K562 (cell line): ENCODE results near the gene NKAIN1. TPM values are rescaled to one million over a fixed set of nuclear protein-coding genes. Genes with fewer than 3 reads are reported as not detected.

Source experiments
- BMI1 ChIP-seq: fragments of 150-350 bp; IDR thresholded peaks from 2 replicates; pipeline ENCODE4 v1.6.1; 2014; ENCODE audit warnings: low read length
- DACH1 ChIP-seq: fragments of 450-650 bp; IDR thresholded peaks from 2 replicates; pipeline ENCODE4 v1.6.1; 2018; ENCODE audit not compliant: partially characterized antibody
- POLR3A ChIP-seq: IDR thresholded peaks from 2 replicates; pipeline ENCODE4 v1.6.1; 2011; ENCODE audit warnings: borderline replicate concordance, mild to moderate bottlenecking, moderate library complexity; ENCODE audit not compliant: insufficient read length, insufficient read depth; ENCODE audit errors: extremely low read depth
- RBM22 ChIP-seq: fragments of 200-400 bp; formaldehyde crosslinking; IDR thresholded peaks from 2 replicates; pipeline ENCODE4 v1.6.1; 2018; ENCODE audit warnings: low read length, low read depth; ENCODE audit not compliant: poor library complexity, severe bottlenecking
- SAFB ChIP-seq: fragments of 200-400 bp; formaldehyde crosslinking; IDR thresholded peaks from 2 replicates; pipeline ENCODE4 v1.6.1; 2017; ENCODE audit warnings: low read depth, low read length, borderline replicate concordance
- TAF9B ChIP-seq: fragments of 450-650 bp; IDR thresholded peaks from 2 replicates; pipeline ENCODE4 v1.6.1; 2018; ENCODE audit warnings: mild to moderate bottlenecking; ENCODE audit not compliant: partially characterized antibody
- YBX1 ChIP-seq: fragments of 450-650 bp; IDR thresholded peaks from 2 replicates; pipeline ENCODE4 v1.7.1; 2016; ENCODE audit warnings: mild to moderate bottlenecking
- ZC3H11A ChIP-seq: IDR thresholded peaks from 2 replicates; pipeline ENCODE4 v1.6.1; 2012; ENCODE audit warnings: low read depth, low read length, improper control_type of control experiment
- ZNF165 ChIP-seq: fragments of 250-450 bp; sonication (Bioruptor Pico); IDR thresholded peaks from 2 replicates; pipeline ENCODE4 v1.4.0; 2020; ENCODE audit warnings: borderline replicate concordance
- ZNF766 ChIP-seq: fragments of 200-800 bp; sonication (Bioruptor generic); conservative IDR thresholded peaks from 2 replicates; pipeline ENCODE4 v1.6.1; 2016; ENCODE audit warnings: missing genetic modification characterization, missing compliant biosample characterization
- polyA plus RNA-seq, 8 experiments: library from polyadenylated mRNA; depleted of rRNA in 4 of 8; stranded (reverse) in 5 of 8; unstranded in 3 of 8; fragments of >200 nt; fragmentation: Nextera tagmentation in 2 of 8; fragmentation: Illumina TruSeq in 1 of 8; extraction: Ambion mirVana in 2 of 8; extraction: Trizol in 1 of 8; gene quantifications; 2 replicates each; pipeline versions ENCODE4 v1.2.1 to v1.2.3, GENCODE V29; 2011 to 2014; ENCODE audit warnings: inconsistent platforms in 1 of 8, missing spikeins in 1 of 8
- total RNA-seq, 7 experiments: library from RNA; depleted of rRNA in 6 of 7; stranded (reverse); fragments of >200 nt in 6 of 7; fragmentation: Illumina TruSeq in 2 of 7; extraction: Trizol in 2 of 7; gene quantifications; 2 replicates each; pipeline versions ENCODE4 v1.2.1 to v1.2.3, GENCODE V29; 2011 to 2021; ENCODE audit warnings: low replicate concordance in 1 of 7
- TF ChIP-seq, protein P1 (sequence below): fragments of 200-800 bp; sonication (Bioruptor generic); IDR thresholded peaks from 2 replicates; pipeline ENCODE4 v1.6.1; 2016; ENCODE audit warnings: missing genetic modification characterization, missing compliant biosample characterization
- TF ChIP-seq, protein P2 (sequence below): fragments of 450-650 bp; IDR thresholded peaks from 2 replicates; pipeline ENCODE4 v1.6.1; 2016; ENCODE audit warnings: low read depth

The NKAIN1 gene
- total and polyA plus RNA-seq, 9 of the 15 experiments (the other 6 are each of a cell fraction or from before 2014, with no cell fraction given), result 0.03 to 0.22 (median 0.04) TPM; not detected in 3

DNA sequence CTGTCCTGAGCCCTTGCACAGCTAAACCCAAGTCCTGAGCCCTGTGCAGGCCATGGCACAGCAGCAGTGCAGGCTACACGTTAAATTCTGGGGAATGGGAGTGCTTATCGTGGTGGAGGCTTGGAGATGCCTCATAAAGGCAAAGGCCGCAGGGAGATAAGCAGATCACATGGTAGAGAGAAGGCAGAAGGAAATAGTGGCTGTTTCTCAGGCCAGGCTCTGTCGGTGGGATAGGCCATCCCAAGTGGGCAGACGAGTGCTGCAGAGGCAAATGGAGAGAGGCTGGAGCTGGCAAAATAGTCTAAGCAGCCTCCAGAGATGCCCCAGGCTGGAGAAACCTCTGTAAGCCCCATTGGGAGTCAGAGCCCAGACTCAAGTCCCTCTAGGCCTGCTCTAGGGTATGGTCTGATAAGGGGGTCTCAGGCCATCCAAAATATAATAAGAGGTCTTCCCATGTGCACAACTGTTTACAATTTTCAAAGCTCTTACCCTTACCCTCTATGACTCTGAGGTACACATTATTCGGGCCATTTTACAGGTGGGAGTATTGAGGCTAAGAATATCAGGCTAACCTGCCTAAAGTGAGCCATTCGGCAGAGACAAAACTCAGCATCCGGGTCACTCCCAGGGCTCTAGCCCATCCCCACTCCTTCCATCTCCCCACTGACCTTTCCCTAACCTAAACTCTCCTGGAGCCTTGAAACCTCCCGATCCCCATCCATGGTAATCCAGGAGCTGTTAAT is 79.6 kb downstream of the NKAIN1 start (continued):
- TF ChIP-seq, protein P1, sequence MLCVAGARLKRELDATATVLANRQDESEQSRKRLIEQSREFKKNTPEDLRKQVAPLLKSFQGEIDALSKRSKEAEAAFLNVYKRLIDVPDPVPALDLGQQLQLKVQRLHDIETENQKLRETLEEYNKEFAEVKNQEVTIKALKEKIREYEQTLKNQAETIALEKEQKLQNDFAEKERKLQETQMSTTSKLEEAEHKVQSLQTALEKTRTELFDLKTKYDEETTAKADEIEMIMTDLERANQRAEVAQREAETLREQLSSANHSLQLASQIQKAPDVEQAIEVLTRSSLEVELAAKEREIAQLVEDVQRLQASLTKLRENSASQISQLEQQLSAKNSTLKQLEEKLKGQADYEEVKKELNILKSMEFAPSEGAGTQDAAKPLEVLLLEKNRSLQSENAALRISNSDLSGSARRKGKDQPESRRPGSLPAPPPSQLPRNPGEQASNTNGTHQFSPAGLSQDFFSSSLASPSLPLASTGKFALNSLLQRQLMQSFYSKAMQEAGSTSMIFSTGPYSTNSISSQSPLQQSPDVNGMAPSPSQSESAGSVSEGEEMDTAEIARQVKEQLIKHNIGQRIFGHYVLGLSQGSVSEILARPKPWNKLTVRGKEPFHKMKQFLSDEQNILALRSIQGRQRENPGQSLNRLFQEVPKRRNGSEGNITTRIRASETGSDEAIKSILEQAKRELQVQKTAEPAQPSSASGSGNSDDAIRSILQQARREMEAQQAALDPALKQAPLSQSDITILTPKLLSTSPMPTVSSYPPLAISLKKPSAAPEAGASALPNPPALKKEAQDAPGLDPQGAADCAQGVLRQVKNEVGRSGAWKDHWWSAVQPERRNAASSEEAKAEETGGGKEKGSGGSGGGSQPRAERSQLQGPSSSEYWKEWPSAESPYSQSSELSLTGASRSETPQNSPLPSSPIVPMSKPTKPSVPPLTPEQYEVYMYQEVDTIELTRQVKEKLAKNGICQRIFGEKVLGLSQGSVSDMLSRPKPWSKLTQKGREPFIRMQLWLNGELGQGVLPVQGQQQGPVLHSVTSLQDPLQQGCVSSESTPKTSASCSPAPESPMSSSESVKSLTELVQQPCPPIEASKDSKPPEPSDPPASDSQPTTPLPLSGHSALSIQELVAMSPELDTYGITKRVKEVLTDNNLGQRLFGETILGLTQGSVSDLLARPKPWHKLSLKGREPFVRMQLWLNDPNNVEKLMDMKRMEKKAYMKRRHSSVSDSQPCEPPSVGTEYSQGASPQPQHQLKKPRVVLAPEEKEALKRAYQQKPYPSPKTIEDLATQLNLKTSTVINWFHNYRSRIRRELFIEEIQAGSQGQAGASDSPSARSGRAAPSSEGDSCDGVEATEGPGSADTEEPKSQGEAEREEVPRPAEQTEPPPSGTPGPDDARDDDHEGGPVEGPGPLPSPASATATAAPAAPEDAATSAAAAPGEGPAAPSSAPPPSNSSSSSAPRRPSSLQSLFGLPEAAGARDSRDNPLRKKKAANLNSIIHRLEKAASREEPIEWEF (CRISPR knock-in tag), result peak; percentile 73; the same call in 1 of the 2 replicates
- TF ChIP-seq DACH1 (no peak), SAFB (no peak), ZNF165 (peak; percentile 66; the same call in 1 of the 2 replicates), BMI1 (no peak), POLR3A (no peak), TAF9B (no peak), RBM22 (no peak), ZC3H11A (no peak), ZNF766 (CRISPR knock-in tag) (peak; percentile 86), YBX1 (no peak)
- TF ChIP-seq, protein P2, sequence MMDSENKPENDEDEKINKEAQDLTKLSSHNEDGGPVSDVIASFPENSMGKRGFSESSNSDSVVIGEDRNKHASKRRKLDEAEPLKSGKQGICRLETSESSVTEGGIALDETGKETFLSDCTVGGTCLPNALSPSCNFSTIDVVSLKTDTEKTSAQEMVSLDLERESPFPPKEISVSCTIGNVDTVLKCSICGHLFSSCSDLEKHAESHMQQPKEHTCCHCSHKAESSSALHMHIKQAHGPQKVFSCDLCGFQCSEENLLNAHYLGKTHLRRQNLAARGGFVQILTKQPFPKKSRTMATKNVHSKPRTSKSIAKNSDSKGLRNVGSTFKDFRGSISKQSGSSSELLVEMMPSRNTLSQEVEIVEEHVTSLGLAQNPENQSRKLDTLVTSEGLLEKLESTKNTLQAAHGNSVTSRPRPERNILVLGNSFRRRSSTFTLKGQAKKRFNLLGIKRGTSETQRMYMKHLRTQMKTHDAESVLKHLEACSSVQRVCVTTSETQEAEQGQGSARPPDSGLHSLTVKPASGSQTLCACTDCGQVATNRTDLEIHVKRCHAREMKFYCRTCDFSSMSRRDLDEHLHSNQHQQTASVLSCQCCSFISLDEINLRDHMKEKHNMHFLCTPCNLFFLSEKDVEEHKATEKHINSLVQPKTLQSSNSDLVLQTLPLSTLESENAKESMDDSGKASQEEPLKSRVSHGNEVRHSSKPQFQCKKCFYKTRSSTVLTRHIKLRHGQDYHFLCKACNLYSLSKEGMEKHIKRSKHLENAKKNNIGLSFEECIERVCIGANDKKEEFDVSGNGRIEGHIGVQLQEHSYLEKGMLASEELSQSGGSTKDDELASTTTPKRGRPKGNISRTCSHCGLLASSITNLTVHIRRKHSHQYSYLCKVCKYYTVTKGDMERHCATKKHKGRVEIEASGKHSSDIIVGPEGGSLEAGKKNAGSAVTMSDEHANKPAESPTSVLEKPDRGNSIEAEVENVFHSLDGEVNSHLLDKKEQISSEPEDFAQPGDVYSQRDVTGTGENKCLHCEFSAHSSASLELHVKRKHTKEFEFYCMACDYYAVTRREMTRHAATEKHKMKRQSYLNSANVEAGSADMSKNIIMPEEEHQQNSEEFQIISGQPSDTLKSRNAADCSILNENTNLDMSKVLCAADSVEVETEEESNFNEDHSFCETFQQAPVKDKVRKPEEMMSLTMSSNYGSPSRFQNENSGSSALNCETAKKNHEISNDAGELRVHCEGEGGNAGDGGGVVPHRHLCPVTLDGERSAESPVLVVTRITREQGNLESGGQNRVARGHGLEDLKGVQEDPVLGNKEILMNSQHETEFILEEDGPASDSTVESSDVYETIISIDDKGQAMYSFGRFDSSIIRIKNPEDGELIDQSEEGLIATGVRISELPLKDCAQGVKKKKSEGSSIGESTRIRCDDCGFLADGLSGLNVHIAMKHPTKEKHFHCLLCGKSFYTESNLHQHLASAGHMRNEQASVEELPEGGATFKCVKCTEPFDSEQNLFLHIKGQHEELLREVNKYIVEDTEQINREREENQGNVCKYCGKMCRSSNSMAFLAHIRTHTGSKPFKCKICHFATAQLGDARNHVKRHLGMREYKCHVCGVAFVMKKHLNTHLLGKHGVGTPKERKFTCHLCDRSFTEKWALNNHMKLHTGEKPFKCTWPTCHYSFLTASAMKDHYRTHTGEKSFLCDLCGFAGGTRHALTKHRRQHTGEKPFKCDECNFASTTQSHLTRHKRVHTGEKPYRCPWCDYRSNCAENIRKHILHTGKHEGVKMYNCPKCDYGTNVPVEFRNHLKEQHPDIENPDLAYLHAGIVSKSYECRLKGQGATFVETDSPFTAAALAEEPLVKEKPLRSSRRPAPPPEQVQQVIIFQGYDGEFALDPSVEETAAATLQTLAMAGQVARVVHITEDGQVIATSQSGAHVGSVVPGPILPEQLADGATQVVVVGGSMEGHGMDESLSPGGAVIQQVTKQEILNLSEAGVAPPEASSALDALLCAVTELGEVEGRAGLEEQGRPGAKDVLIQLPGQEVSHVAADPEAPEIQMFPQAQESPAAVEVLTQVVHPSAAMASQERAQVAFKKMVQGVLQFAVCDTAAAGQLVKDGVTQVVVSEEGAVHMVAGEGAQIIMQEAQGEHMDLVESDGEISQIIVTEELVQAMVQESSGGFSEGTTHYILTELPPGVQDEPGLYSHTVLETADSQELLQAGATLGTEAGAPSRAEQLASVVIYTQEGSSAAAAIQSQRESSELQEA, result no peak
